Measurements from ENCODE around the gene TMEM242.
A peak's percentile ranks its signal among the peaks of the same experiment; 100 is the strongest.

Gene TMEM242

DNA sequence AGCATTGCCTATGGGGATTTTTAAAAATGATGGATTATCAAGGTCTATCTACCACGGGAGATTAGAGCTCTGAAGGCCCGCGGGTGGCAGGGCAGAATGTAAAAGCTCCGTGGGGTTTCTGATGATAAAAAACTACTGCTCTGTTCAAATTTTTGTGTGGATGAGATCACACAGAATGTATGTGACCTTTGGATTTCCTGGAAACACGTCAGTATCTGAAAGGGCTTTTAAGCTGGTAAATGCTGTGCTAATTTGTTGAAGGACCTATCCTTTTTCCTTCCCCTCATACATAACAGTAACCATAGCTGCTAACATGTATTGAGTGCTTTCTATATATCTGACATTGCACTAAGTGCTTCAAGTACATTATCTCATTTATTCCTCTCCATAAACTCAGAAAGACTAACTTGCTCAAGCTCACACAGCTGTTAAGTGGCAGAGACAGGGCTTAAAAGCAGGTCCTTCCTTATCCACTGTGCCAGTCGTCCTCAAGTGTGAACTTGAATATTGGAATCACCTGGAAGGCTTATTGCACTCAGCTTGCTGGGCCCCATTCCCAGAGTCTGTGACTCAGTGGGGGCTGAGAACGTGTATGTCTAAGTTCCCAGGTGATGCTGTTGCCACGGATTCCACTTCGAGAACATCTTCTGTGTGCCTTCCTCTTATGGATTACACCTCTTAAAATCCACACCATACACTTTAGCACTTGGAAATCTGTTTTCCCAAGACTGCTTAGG is 1.9 kb upstream of the TMEM242 start:
- H4K20me1 ChIP-seq (ENCODE audit: control insufficient read depth, insufficient read depth, low read depth, low read length) = no peaks in the 10 kb centered on the region
- no peak overlapping the region for H3K4me3 ChIP-seq (ENCODE audit: low read length)
- no peaks in the 10 kb centered on the region for H3F3A ChIP-seq (ENCODE audit: control insufficient read depth, insufficient read depth)
- H3K4me2 ChIP-seq (ENCODE audit: low read length) = no peak overlapping the region
- TF ChIP-seq CTCF (IDR thresholded peaks at IDR 0.05; ENCODE audit: low read depth, low read length, poor library complexity, severe bottlenecking) (no peak), EZH2phosphoT487 (IDR thresholded peaks at IDR 0.05; ENCODE audit: borderline replicate concordance, low read length) (no peak)
- H3K4me1 ChIP-seq (ENCODE audit: control insufficient read depth, low read length) = peaks cover 11% of the 10 kb centered on the region
- peaks cover 17% of the 10 kb centered on the region for H3K79me2 ChIP-seq (ENCODE audit: control insufficient read depth, low read length)
- peaks cover 6% of the 10 kb centered on the region for H3K36me3 ChIP-seq (ENCODE audit: control insufficient read depth, low read length)
- H3K27ac ChIP-seq (ENCODE audit: low read depth, low read length) = no peak overlapping the region
- H3K9me2 ChIP-seq (replicated peaks; ENCODE audit: control insufficient read depth, low read length) = no peaks in the 10 kb centered on the region
- peaks cover 32% of the 10 kb centered on the region for H3K27me3 ChIP-seq (ENCODE audit: control insufficient read depth, low read length)
- H3K9me3 ChIP-seq (ENCODE audit: control insufficient read depth, insufficient read depth, low read length) = no peaks in the 10 kb centered on the region

DNA sequence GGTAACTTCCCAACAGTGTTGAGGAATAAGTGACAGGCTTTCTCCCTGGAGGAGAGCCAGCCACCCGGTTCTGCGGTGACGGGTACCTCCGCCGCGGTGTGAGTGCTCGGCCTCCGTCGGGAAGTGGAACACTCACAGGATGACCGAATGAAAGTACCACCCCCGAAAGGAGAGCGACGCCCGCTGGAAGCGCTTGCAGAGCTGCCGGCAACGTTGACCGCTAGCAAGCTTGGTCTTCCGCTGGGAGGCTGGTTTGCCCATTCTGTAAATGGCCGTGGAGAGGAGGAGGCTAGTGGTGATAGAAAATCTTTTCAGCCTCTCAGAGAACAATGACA is 614 bp upstream of the TMEM242 start:
- TF ChIP-seq EZH2phosphoT487 (IDR thresholded peaks at IDR 0.05; ENCODE audit: borderline replicate concordance, low read length) (no peak), CTCF (IDR thresholded peaks at IDR 0.05; ENCODE audit: low read depth, low read length, poor library complexity, severe bottlenecking) (no peak)
- no peaks in the 10 kb centered on the region for H3K9me2 ChIP-seq (replicated peaks; ENCODE audit: control insufficient read depth, low read length)
- no peaks in the 10 kb centered on the region for H4K20me1 ChIP-seq (ENCODE audit: control insufficient read depth, insufficient read depth, low read depth, low read length)
- H3K4me1 ChIP-seq (ENCODE audit: control insufficient read depth, low read length) = peaks cover 11% of the 10 kb centered on the region
- H3K4me3 ChIP-seq (ENCODE audit: low read length) = peak overlapping the region; percentile 95
- H3K36me3 ChIP-seq (ENCODE audit: control insufficient read depth, low read length) = peaks cover 6% of the 10 kb centered on the region
- H3K9me3 ChIP-seq (ENCODE audit: control insufficient read depth, insufficient read depth, low read length) = no peaks in the 10 kb centered on the region
- H3K4me2 ChIP-seq (ENCODE audit: low read length) = peak overlapping the region; percentile 82
- H3K27ac ChIP-seq (ENCODE audit: low read depth, low read length) = no peak overlapping the region
- no peaks in the 10 kb centered on the region for H3F3A ChIP-seq (ENCODE audit: control insufficient read depth, insufficient read depth)
- peaks cover 17% of the 10 kb centered on the region for H3K79me2 ChIP-seq (ENCODE audit: control insufficient read depth, low read length)
- peaks cover 21% of the 10 kb centered on the region for H3K27me3 ChIP-seq (ENCODE audit: control insufficient read depth, low read length)

DNA sequence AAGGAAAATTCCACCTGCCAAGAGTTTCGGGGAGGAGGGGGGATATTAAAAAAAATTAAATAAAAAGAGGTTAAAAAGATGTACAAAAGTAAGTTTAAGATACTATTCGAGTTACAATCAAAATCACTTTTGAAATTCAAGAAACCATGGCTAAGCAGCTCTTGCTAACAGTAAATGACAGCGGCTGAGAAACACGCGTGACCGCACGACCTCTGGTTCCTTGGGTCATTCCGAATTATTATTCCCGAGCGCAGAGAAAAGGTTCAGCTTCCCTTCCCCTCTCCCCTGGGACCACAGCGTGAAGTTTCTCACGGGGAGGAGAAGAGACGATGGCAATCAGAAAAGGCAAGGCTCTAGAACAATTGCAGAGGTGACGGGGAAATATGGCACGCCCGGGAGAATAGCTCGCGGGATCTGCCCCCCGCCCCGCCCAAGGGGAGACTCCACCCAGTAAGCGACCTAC is 496 bp downstream of the TMEM242 start:
- peaks cover 15% of the 10 kb centered on the region for H3K27me3 ChIP-seq (ENCODE audit: control insufficient read depth, low read length)
- no peak for TF ChIP-seq CTCF (IDR thresholded peaks at IDR 0.05; ENCODE audit: low read depth, low read length, poor library complexity, severe bottlenecking)
- TF ChIP-seq EZH2phosphoT487 (IDR thresholded peaks at IDR 0.05; ENCODE audit: borderline replicate concordance, low read length) = no peak
- H3K27ac ChIP-seq (ENCODE audit: low read depth, low read length) = no peak overlapping the region
- no peaks in the 10 kb centered on the region for H3F3A ChIP-seq (ENCODE audit: control insufficient read depth, insufficient read depth)
- H3K4me3 ChIP-seq (ENCODE audit: low read length) = peak overlapping the region; percentile 95
- no peaks in the 10 kb centered on the region for H3K9me2 ChIP-seq (replicated peaks; ENCODE audit: control insufficient read depth, low read length)
- peaks cover 17% of the 10 kb centered on the region for H3K79me2 ChIP-seq (ENCODE audit: control insufficient read depth, low read length)
- H3K4me2 ChIP-seq (ENCODE audit: low read length) = peak overlapping the region; percentile 82
- no peaks in the 10 kb centered on the region for H4K20me1 ChIP-seq (ENCODE audit: control insufficient read depth, insufficient read depth, low read depth, low read length)
- peaks cover 11% of the 10 kb centered on the region for H3K4me1 ChIP-seq (ENCODE audit: control insufficient read depth, low read length)
- H3K36me3 ChIP-seq (ENCODE audit: control insufficient read depth, low read length) = peaks cover 13% of the 10 kb centered on the region
- H3K9me3 ChIP-seq (ENCODE audit: control insufficient read depth, insufficient read depth, low read length) = no peaks in the 10 kb centered on the region

Data from DOHH2 (cell line).